Progenitor cell of endocrine pancreas (in vitro differentiated cells): ENCODE data around the gene MEX3D. TPM values are rescaled to one million over a fixed set of nuclear protein-coding genes. Genes with fewer than 3 reads are reported as not detected.
A peak's percentile ranks its signal among the peaks of the same experiment; 100 is the strongest.

Experiments used
- DNase-seq: peaks from one replicate; pipeline ENCODE4 v3.0.0; 2021; ENCODE audit warnings: low spot score; ENCODE audit not compliant: unreplicated experiment
- H3K27ac Mint-ChIP-seq: 2 replicates; pipeline ENCODE4 v1.8.0; 2021; ENCODE audit warnings: mild to moderate bottlenecking, moderate library complexity, mixed read lengths
- H3K27me3 Mint-ChIP-seq: 2 replicates; pipeline ENCODE4 v1.8.0; 2021; ENCODE audit warnings: mixed read lengths
- H3K36me3 Mint-ChIP-seq: 2 replicates; pipeline ENCODE4 v1.8.0; 2022; ENCODE audit warnings: mixed read lengths; ENCODE audit not compliant: insufficient read depth
- H3K4me1 Mint-ChIP-seq: 2 replicates; pipeline ENCODE4 v1.8.0; 2021; ENCODE audit warnings: low read depth, mixed read lengths
- H3K4me3 Mint-ChIP-seq: 2 replicates; pipeline ENCODE4 v1.8.0; 2021; ENCODE audit warnings: low read depth, mild to moderate bottlenecking, moderate library complexity, mixed read lengths
- H3K9me3 Mint-ChIP-seq: 2 replicates; pipeline ENCODE4 v1.8.0; 2021; ENCODE audit warnings: low read depth, mixed read lengths
- CTCF ChIP-seq: fragments of 200-600 bp; sonication (generic); IDR thresholded peaks from one replicate; pipeline ENCODE4 v1.5.0; 2021; ENCODE audit warnings: antibody characterized with exemption, mild to moderate bottlenecking; ENCODE audit not compliant: unreplicated experiment
- total RNA-seq: library from RNA; stranded (reverse); gene quantifications from 2 replicates; pipeline ENCODE4 v1.2.1, GENCODE V29; 2021

The MEX3D gene
- total RNA-seq, 1 donor from 2014 or later: 124 TPM

- H3K27me3 Mint-ChIP-seq: no peaks in the 10 kb centered on the region
These were observed 41.8 kb upstream of the MEX3D start for GRCh38 chr19:1609680-1610474.

GRCh38 chr19:1609103-1609396, 40.9 kb upstream of the MEX3D start:
- no peaks in the 10 kb centered on the region for H3K27me3 Mint-ChIP-seq
- TF ChIP-seq CTCF: no peak
- H3K36me3 Mint-ChIP-seq: peaks cover 8% of the 10 kb centered on the region
- no peak overlapping the region for H3K27ac Mint-ChIP-seq
- no peak for DNase-seq
- H3K9me3 Mint-ChIP-seq: no peaks in the 10 kb centered on the region
- peaks cover 11% of the 10 kb centered on the region for H3K4me1 Mint-ChIP-seq
- H3K4me3 Mint-ChIP-seq: no peak overlapping the region

More at GRCh38 chr19:1609680-1610474, 41.8 kb upstream of the MEX3D start:
- no peak for DNase-seq
- no peak for TF ChIP-seq CTCF
- H3K4me1 Mint-ChIP-seq: peaks cover 6% of the 10 kb centered on the region
- H3K9me3 Mint-ChIP-seq: no peaks in the 10 kb centered on the region
- no peak overlapping the region for H3K4me3 Mint-ChIP-seq
- no peak overlapping the region for H3K27ac Mint-ChIP-seq
- peaks cover 12% of the 10 kb centered on the region for H3K36me3 Mint-ChIP-seq

GRCh38 chr19:1608359-1609102, 40.4 kb upstream of the MEX3D start:
- Mint-ChIP-seq H3K27ac (no peak overlapping the region), H3K36me3 (peaks cover 8% of the 10 kb centered on the region), H3K9me3 (no peaks in the 10 kb centered on the region), H3K4me3 (no peak overlapping the region), H3K27me3 (no peaks in the 10 kb centered on the region), H3K4me1 (peaks cover 11% of the 10 kb centered on the region)
- no peak for TF ChIP-seq CTCF
- no peak for DNase-seq

- no peak for DNase-seq
- no peaks in the 10 kb centered on the region for H3K9me3 Mint-ChIP-seq
- H3K27ac Mint-ChIP-seq: peak overlapping the region; percentile 99
- H3K4me3 Mint-ChIP-seq: peak overlapping the region; percentile 82
- TF ChIP-seq CTCF: no peak
- H3K36me3 Mint-ChIP-seq: peaks cover 5% of the 10 kb centered on the region
- no peaks in the 10 kb centered on the region for H3K27me3 Mint-ChIP-seq
- H3K4me1 Mint-ChIP-seq: peaks cover 13% of the 10 kb centered on the region
These were observed 38.1 kb upstream of the MEX3D start for GRCh38 chr19:1606138-1606651.

GRCh38 chr19:1605236-1606137, 37.4 kb upstream of the MEX3D start, which contains the start of gene UQCR11:
UQCR11 (minus strand) TSS chr19:1605462; CDS start chr19:1605409, 53 bp downstream.
- Mint-ChIP-seq H3K27me3 (no peaks in the 10 kb centered on the region), H3K36me3 (peaks cover 3% of the 10 kb centered on the region), H3K9me3 (no peaks in the 10 kb centered on the region), H3K4me1 (peaks cover 13% of the 10 kb centered on the region), H3K27ac (peak within 1 kb of the TSS; percentile 99), H3K4me3 (peak within 1 kb of the TSS; percentile 82)
- peak; percentile 83 for DNase-seq
- peak; percentile 61 for TF ChIP-seq CTCF
